HG03565 (cell line): ENCODE data around the gene PCSK5.
A peak's percentile ranks its signal among the peaks of the same experiment; 100 is the strongest.
"Not testable (repeated sequence)": the region's sequence is repeated elsewhere in the genome, so short reads cannot be mapped to it uniquely, and the experiment has no call there.

Experiments used
- ATAC-seq: cut with Tn5 transposase; IDR thresholded peaks from one replicate; pipeline ENCODE4 v1.9.1; 2021; ENCODE audit warnings: mild to moderate bottlenecking, moderate library complexity; ENCODE audit not compliant: unreplicated experiment

The PCSK5 gene

GRCh38 chr9:76341616-76342015 lies 451.1 kb downstream of the PCSK5 start:
- ATAC-seq = no peak

GRCh38 chr9:76342201-76342600 lies 451.7 kb downstream of the PCSK5 start:
- no peak for ATAC-seq

GRCh38 chr9:76342858-76343257 lies 452.4 kb downstream of the PCSK5 start:
- ATAC-seq = no peak

GRCh38 chr9:76349865-76350264 lies 459.4 kb downstream of the PCSK5 start:
- no peak for ATAC-seq

GRCh38 chr9:76351006-76351405 lies 460.5 kb downstream of the PCSK5 start:
- peak; percentile 61 for ATAC-seq

- no peak for ATAC-seq
These were observed 461.6 kb downstream of the PCSK5 start for GRCh38 chr9:76352026-76352620.

- no peak for ATAC-seq
These were observed 462.8 kb downstream of the PCSK5 start for GRCh38 chr9:76353280-76353679.

GRCh38 chr9:76354221-76354620 lies 463.7 kb downstream of the PCSK5 start:
- no peak for ATAC-seq

GRCh38 chr9:76355886-76356285 lies 465.4 kb downstream of the PCSK5 start:
- ATAC-seq = no peak

- ATAC-seq = no peak
These were observed 467.1 kb downstream of the PCSK5 start for GRCh38 chr9:76357555-76357954.

- no peak for ATAC-seq
These were observed 468.3 kb downstream of the PCSK5 start for GRCh38 chr9:76358628-76359280.

- no peak for ATAC-seq
These were observed 468.9 kb downstream of the PCSK5 start for GRCh38 chr9:76359365-76359764.

- ATAC-seq = no peak
These were observed 469.3 kb downstream of the PCSK5 start for GRCh38 chr9:76359766-76360165.

- ATAC-seq = not testable (repeated sequence)
These were observed 472.0 kb downstream of the PCSK5 start for GRCh38 chr9:76362332-76363031.

GRCh38 chr9:76363032-76363395 lies 472.5 kb downstream of the PCSK5 start:
- no peak for ATAC-seq

GRCh38 chr9:76365028-76365427 lies 474.6 kb downstream of the PCSK5 start:
- ATAC-seq = no peak

- ATAC-seq = no peak
These were observed 475.8 kb downstream of the PCSK5 start for GRCh38 chr9:76366275-76366674.

GRCh38 chr9:76369583-76369982 lies 479.1 kb downstream of the PCSK5 start:
- ATAC-seq = peak; percentile 72

GRCh38 chr9:76370396-76371023 lies 480.0 kb downstream of the PCSK5 start:
- no peak for ATAC-seq

GRCh38 chr9:76371901-76372300 lies 481.4 kb downstream of the PCSK5 start:
- ATAC-seq = no peak

- no peak for ATAC-seq
These were observed 481.9 kb downstream of the PCSK5 start for GRCh38 chr9:76372336-76372735.
